ENCODE measurements around the gene UBE2J2. TPM values are rescaled to one million over a fixed set of nuclear protein-coding genes. Genes with fewer than 3 reads are reported as not detected.

The UBE2J2 gene
- total RNA-seq, 3 donors from 2014 or later (not counting 1 experiment from before 2014, with no cell fraction given): 66.0 to 84.2 (median 78.1) TPM

GRCh38 chr1:1291023-1291528, 17.4 kb upstream of the UBE2J2 start:
- Mint-ChIP-seq H3K36me3 (no peaks in the 10 kb centered on the region), H3K27me3 (ENCODE audit: low read depth in 2 of 2) (peaks cover 0 to 3% of the 10 kb centered on the region in 2 donors), H3K4me1 (peaks cover 0 to 5% of the 10 kb centered on the region in 2 donors), H3K9me3 (no peaks in the 10 kb centered on the region), H3K4me3 (no peak overlapping the region), H3K27ac (no peak overlapping the region)
- Histone ChIP-seq H3K4me3 (ENCODE audit: low read length) (no peak overlapping the region), H3K27ac (ENCODE audit: low read length) (no peak overlapping the region), H3K27me3 (ENCODE audit: control insufficient read depth, insufficient read depth, low read length) (no peaks in the 10 kb centered on the region), H3K4me1 (ENCODE audit: control insufficient read depth, insufficient read depth, low read length) (no peaks in the 10 kb centered on the region), H3K9me3 (ENCODE audit: control insufficient read depth, insufficient read depth, low read length) (no peaks in the 10 kb centered on the region), H3K36me3 (ENCODE audit: control insufficient read depth, insufficient read depth, low read length) (no peaks in the 10 kb centered on the region)
- DNase-seq (no peak), ATAC-seq (no peak)
- 87% methylated on average over 28 of the region's 28 CpGs for WGBS (ENCODE audit: insufficient coverage)
- intact Hi-C loops (cut with micrococcal nuclease): loop anchor here (2.0 to 5.0 kb wide), 2 partner anchors 168 to 309 kb away; partner anchors contain the start of gene PERM1
- TF ChIP-seq CTCF (IDR thresholded peaks at IDR 0.05): no peak

GRCh38 chr1:1290238-1290731, 16.6 kb upstream of the UBE2J2 start:
- Mint-ChIP-seq H3K4me1 (peaks cover 0 to 5% of the 10 kb centered on the region in 2 donors), H3K27ac (peak overlapping the region in 1 of 2 donors; percentile 24), H3K4me3 (no peak overlapping the region), H3K36me3 (no peaks in the 10 kb centered on the region), H3K27me3 (ENCODE audit: low read depth in 2 of 2) (peaks cover 0 to 3% of the 10 kb centered on the region in 2 donors), H3K9me3 (no peaks in the 10 kb centered on the region)
- H3K4me3 ChIP-seq (ENCODE audit: low read length): no peak overlapping the region
- no peaks in the 10 kb centered on the region for H3K27me3 ChIP-seq (ENCODE audit: control insufficient read depth, insufficient read depth, low read length)
- ATAC-seq (peak; percentile 41 to 92 (median 70)), DNase-seq (peak; percentile 68 to 75)
- H3K4me1 ChIP-seq (ENCODE audit: control insufficient read depth, insufficient read depth, low read length): no peaks in the 10 kb centered on the region
- H3K27ac ChIP-seq (ENCODE audit: low read length): no peak overlapping the region
- no peaks in the 10 kb centered on the region for H3K36me3 ChIP-seq (ENCODE audit: control insufficient read depth, insufficient read depth, low read length)
- WGBS (ENCODE audit: insufficient coverage): 68% methylated on average over 14 of the region's 15 CpGs
- TF ChIP-seq CTCF (IDR thresholded peaks at IDR 0.05): peak; percentile 54
- intact Hi-C loops (cut with micrococcal nuclease): loop anchor here (2.0 to 5.0 kb wide), 2 partner anchors 167 to 308 kb away; partner anchors contain the start of gene PERM1
- H3K9me3 ChIP-seq (ENCODE audit: control insufficient read depth, insufficient read depth, low read length): no peaks in the 10 kb centered on the region

GRCh38 chr1:1287288-1288110, 13.8 kb upstream of the UBE2J2 start:
- WGBS (ENCODE audit: insufficient coverage): 93% methylated on average over 45 of the region's 46 CpGs
- no peak for ATAC-seq
- Mint-ChIP-seq H3K36me3 (no peaks in the 10 kb centered on the region), H3K4me3 (no peak overlapping the region), H3K27ac (no peak overlapping the region), H3K4me1 (peaks cover 0 to 5% of the 10 kb centered on the region in 2 donors), H3K9me3 (no peaks in the 10 kb centered on the region), H3K27me3 (ENCODE audit: low read depth in 2 of 2) (peaks cover 0 to 3% of the 10 kb centered on the region in 2 donors)
- Histone ChIP-seq H3K9me3 (ENCODE audit: control insufficient read depth, insufficient read depth, low read length) (no peaks in the 10 kb centered on the region), H3K4me3 (ENCODE audit: low read length) (no peak overlapping the region), H3K27ac (ENCODE audit: low read length) (no peak overlapping the region), H3K4me1 (ENCODE audit: control insufficient read depth, insufficient read depth, low read length) (peaks cover 3% of the 10 kb centered on the region), H3K27me3 (ENCODE audit: control insufficient read depth, insufficient read depth, low read length) (no peaks in the 10 kb centered on the region), H3K36me3 (ENCODE audit: control insufficient read depth, insufficient read depth, low read length) (no peaks in the 10 kb centered on the region)
- DNase-seq: no peak
- TF ChIP-seq CTCF (IDR thresholded peaks at IDR 0.05): no peak
- intact Hi-C loops (cut with micrococcal nuclease): no loop called here

Measured in natural killer cell (primary cell).